K562 (cell line): ENCODE results near the gene ZNF791. TPM values are rescaled to one million over a fixed set of nuclear protein-coding genes. Genes with fewer than 3 reads are reported as not detected.

Experiments used
- ETV1 ChIP-seq: fragments of 450-650 bp; conservative IDR thresholded peaks from 2 replicates; pipeline ENCODE4 v1.6.1; 2016; ENCODE audit warnings: missing genetic modification characterization, control low read depth, low read depth, missing compliant biosample characterization
- FOXP4 ChIP-seq: sonication (generic); formaldehyde crosslinking; IDR thresholded peaks from 2 replicates; pipeline ENCODE4 v1.8.0; 2022; ENCODE audit warnings: mild to moderate bottlenecking, missing genetic modification reagents, borderline replicate concordance
- GATAD2B ChIP-seq: fragments of 450-650 bp; IDR thresholded peaks from 2 replicates; pipeline ENCODE4 v1.6.1; 2017; ENCODE audit warnings: mild to moderate bottlenecking, borderline replicate concordance
- HOMEZ ChIP-seq: fragments of 250-450 bp; sonication (Bioruptor Pico); IDR thresholded peaks from 2 replicates; pipeline ENCODE4 v1.4.0; 2020; ENCODE audit warnings: mild to moderate bottlenecking, moderate library complexity
- MTF1 ChIP-seq: fragments of 250-450 bp; sonication (Bioruptor Pico); IDR thresholded peaks from 2 replicates; pipeline ENCODE4 v1.9.0; 2021; ENCODE audit warnings: moderate library complexity, mild to moderate bottlenecking, inconsistent platforms, borderline replicate concordance
- RERE ChIP-seq: sonication (generic); formaldehyde crosslinking; IDR thresholded peaks from 2 replicates; pipeline ENCODE4 v1.8.0; 2023; ENCODE audit warnings: missing genetic modification reagents, mild to moderate bottlenecking, borderline replicate concordance
- TAL1 ChIP-seq: fragments of 450-650 bp; IDR thresholded peaks from 2 replicates; pipeline ENCODE4 v1.6.1; 2016; ENCODE audit warnings: mild to moderate bottlenecking
- ZNF24 ChIP-seq: fragments of 450-650 bp; IDR thresholded peaks from 2 replicates; pipeline ENCODE4 v1.6.1; 2016
- ZNF274 ChIP-seq: IDR thresholded peaks from 2 replicates; pipeline ENCODE4 v1.6.1; 2011; ENCODE audit warnings: low read depth, mild to moderate bottlenecking, low read length, moderate library complexity, borderline replicate concordance
- ZNF785 ChIP-seq: fragments of 250-450 bp; sonication (Bioruptor Pico); IDR thresholded peaks from 2 replicates; pipeline ENCODE4 v1.4.0; 2020; ENCODE audit warnings: mild to moderate bottlenecking
- ZZZ3 ChIP-seq: fragments of 450-650 bp; IDR thresholded peaks from 2 replicates; pipeline ENCODE4 v1.6.1; 2016; ENCODE audit warnings: antibody characterized with exemption, mild to moderate bottlenecking, moderate library complexity
- polyA plus RNA-seq, 8 experiments: library from polyadenylated mRNA; depleted of rRNA in 4 of 8; stranded (reverse) in 5 of 8; unstranded in 3 of 8; fragments of >200 nt; fragmentation: Nextera tagmentation in 2 of 8; fragmentation: Illumina TruSeq in 1 of 8; extraction: Ambion mirVana in 2 of 8; extraction: Trizol in 1 of 8; gene quantifications; 2 replicates each; pipeline versions ENCODE4 v1.2.1 to v1.2.3, GENCODE V29; 2011 to 2014; ENCODE audit warnings: inconsistent platforms in 1 of 8, missing spikeins in 1 of 8
- total RNA-seq, 7 experiments: library from RNA; depleted of rRNA in 6 of 7; stranded (reverse); fragments of >200 nt in 6 of 7; fragmentation: Illumina TruSeq in 2 of 7; extraction: Trizol in 2 of 7; gene quantifications; 2 replicates each; pipeline versions ENCODE4 v1.2.1 to v1.2.3, GENCODE V29; 2011 to 2021; ENCODE audit warnings: low replicate concordance in 1 of 7
- TF ChIP-seq, protein P1 (sequence below): IDR thresholded peaks from 2 replicates; pipeline ENCODE4 v1.6.1; 2014; ENCODE audit warnings: antibody characterized with exemption
- TF ChIP-seq, protein P2 (sequence below), 2 experiments: IDR thresholded peaks in 1 of 2; conservative IDR thresholded peaks in 1 of 2; 2 replicates each; pipeline ENCODE4 v1.6.1; 2016; ENCODE audit warnings: low read depth in 2 of 2, mild to moderate bottlenecking in 1 of 2, missing compliant biosample characterization in 1 of 2, missing genetic modification characterization in 1 of 2, moderate library complexity in 1 of 2

Gene ZNF791
- total and polyA plus RNA-seq, 9 of the 15 experiments (the other 6 are each of a cell fraction or from before 2014, with no cell fraction given) = 7.8 to 22.7 (median 13.1) TPM

- TF ChIP-seq GATAD2B (no peak), HOMEZ (no peak), FOXP4 (CRISPR knock-in tag) (no peak), ZNF24 (no peak), TAL1 (no peak), ETV1 (tag) (no peak), RERE (no peak), ZZZ3 (no peak), ZNF785 (CRISPR knock-in tag) (no peak), MTF1 (CRISPR knock-in tag) (no peak), ZNF274 (no peak)
- TF ChIP-seq, protein P1, sequence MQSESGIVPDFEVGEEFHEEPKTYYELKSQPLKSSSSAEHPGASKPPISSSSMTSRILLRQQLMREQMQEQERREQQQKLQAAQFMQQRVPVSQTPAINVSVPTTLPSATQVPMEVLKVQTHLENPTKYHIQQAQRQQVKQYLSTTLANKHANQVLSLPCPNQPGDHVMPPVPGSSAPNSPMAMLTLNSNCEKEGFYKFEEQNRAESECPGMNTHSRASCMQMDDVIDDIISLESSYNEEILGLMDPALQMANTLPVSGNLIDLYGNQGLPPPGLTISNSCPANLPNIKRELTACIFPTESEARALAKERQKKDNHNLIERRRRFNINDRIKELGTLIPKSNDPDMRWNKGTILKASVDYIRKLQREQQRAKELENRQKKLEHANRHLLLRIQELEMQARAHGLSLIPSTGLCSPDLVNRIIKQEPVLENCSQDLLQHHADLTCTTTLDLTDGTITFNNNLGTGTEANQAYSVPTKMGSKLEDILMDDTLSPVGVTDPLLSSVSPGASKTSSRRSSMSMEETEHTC = no peak
- TF ChIP-seq, protein P2, sequence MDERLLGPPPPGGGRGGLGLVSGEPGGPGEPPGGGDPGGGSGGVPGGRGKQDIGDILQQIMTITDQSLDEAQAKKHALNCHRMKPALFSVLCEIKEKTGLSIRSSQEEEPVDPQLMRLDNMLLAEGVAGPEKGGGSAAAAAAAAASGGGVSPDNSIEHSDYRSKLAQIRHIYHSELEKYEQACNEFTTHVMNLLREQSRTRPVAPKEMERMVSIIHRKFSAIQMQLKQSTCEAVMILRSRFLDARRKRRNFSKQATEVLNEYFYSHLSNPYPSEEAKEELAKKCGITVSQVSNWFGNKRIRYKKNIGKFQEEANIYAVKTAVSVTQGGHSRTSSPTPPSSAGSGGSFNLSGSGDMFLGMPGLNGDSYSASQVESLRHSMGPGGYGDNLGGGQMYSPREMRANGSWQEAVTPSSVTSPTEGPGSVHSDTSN (CRISPR knock-in tag; IDR thresholded peaks at IDR 0.05; ENCODE audit: low read depth) = no peak
- TF ChIP-seq, protein P2 (tag; conservative IDR thresholded peaks at IDR 0.05; ENCODE audit: low read depth) = no peak
Measured at GRCh38 chr19:12666265-12667048, 55.7 kb downstream of the ZNF791 start, which contains the start of the genes MAN2B1 and WDR83 (continued).
